ENCODE results near the gene ACTL10. TPM values are rescaled to one million over a fixed set of nuclear protein-coding genes. Genes with fewer than 3 reads are reported as not detected.

ACTL10 gene
- total and polyA plus RNA-seq, 2 donors (not counting 1 experiment from before 2014, with no cell fraction given) = 1.2 to 6.3 TPM

- Histone ChIP-seq H3K79me2 (ENCODE audit: control insufficient read depth, insufficient read depth, low read length) (no peaks in the 10 kb centered on the region), H3K4me1 (ENCODE audit: control insufficient read depth in 2 of 2, insufficient read depth in 2 of 2, low read length in 2 of 2) (no peaks in the 10 kb centered on the region), H2AFZ (ENCODE audit: insufficient read depth, low read depth, low read length, poor library complexity, severe bottlenecking) (no peak overlapping the region), H3K27ac (ENCODE audit: low read length in 2 of 2) (no peak overlapping the region), H4K20me1 (ENCODE audit: control insufficient read depth, insufficient read depth, low read length, poor library complexity, severe bottlenecking) (no peaks in the 10 kb centered on the region), H3K36me3 (replicated peaks in 1 of 2; ENCODE audit: control extremely low read depth in 1 of 2, control insufficient read depth in 1 of 2, extremely low read depth in 1 of 2, insufficient read depth in 2 of 2, low read length in 1 of 2) (peaks cover 0 to 6% of the 10 kb centered on the region in 2 experiments), H3K9me3 (ENCODE audit: control extremely low read depth in 1 of 3, control insufficient read depth in 2 of 3, insufficient read depth in 1 of 3, low read length in 2 of 3) (peaks cover 0 to 19% (median 0%) of the 10 kb centered on the region in 3 donors), H3K27me3 (replicated peaks in 1 of 4; ENCODE audit: control extremely low read depth in 1 of 4, control insufficient read depth in 3 of 4, insufficient read depth in 4 of 4, low read length in 3 of 4) (no peaks in the 10 kb centered on the region), H3K4me3 (ENCODE audit: control extremely low read depth in 1 of 5, extremely low read depth in 1 of 5, insufficient read depth in 1 of 5, low read depth in 2 of 5, low read length in 4 of 5) (no peak overlapping the region), H3K4me2 (replicated peaks; ENCODE audit: low read depth, low read length, poor library complexity, severe bottlenecking) (no peak overlapping the region), H3K9ac (ENCODE audit: low read length) (no peak overlapping the region)
- ATAC-seq (ENCODE audit: low read depth) (no peak), DNase-seq (no peak)
- Mint-ChIP-seq H3K4me3 (no peak overlapping the region), H3K9me3 (ENCODE audit: insufficient read depth) (no peaks in the 10 kb centered on the region), H3K27me3 (no peaks in the 10 kb centered on the region), H3K4me1 (no peaks in the 10 kb centered on the region), H3K27ac (no peak overlapping the region)
- WGBS (ENCODE audit: insufficient coverage) = 97% methylated on average over 10 of the region's 27 CpGs
- POLR2A ChIA-PET = no interaction called here
- CTCF ChIA-PET = no interaction called here
- TF ChIP-seq CTCF (IDR thresholded peaks at IDR 0.05) (no peak), EZH2 (IDR thresholded peaks at IDR 0.05; ENCODE audit: borderline replicate concordance, insufficient read depth, low read depth, low read length, poor library complexity, severe bottlenecking) (no peak)
- intact Hi-C loops (cut with micrococcal nuclease) = no loop called here
These were observed 35.1 kb downstream of the ACTL10 start for GRCh38 chr20:33701629-33702450.

GRCh38 chr20:33702861-33703260 is 36.1 kb downstream of the ACTL10 start:
- POLR2A ChIA-PET = no interaction called here
- WGBS (ENCODE audit: insufficient coverage) = 53% methylated on average over 5 of the region's 5 CpGs

More at GRCh38 chr20:33702861-33703260, 36.1 kb downstream of the ACTL10 start:
- CTCF ChIA-PET = no interaction called here
- no peaks in the 10 kb centered on the region for H3K9me3 Mint-ChIP-seq (ENCODE audit: insufficient read depth)
- H3K27me3 Mint-ChIP-seq = no peaks in the 10 kb centered on the region
- Histone ChIP-seq H3K79me2 (ENCODE audit: control insufficient read depth, insufficient read depth, low read length) (no peaks in the 10 kb centered on the region), H3K27me3 (replicated peaks in 1 of 4; ENCODE audit: control extremely low read depth in 1 of 4, control insufficient read depth in 3 of 4, insufficient read depth in 4 of 4, low read length in 3 of 4) (no peaks in the 10 kb centered on the region), H3K27ac (ENCODE audit: low read length in 2 of 2) (no peak overlapping the region), H2AFZ (ENCODE audit: insufficient read depth, low read depth, low read length, poor library complexity, severe bottlenecking) (no peak overlapping the region), H3K9ac (ENCODE audit: low read length) (no peak overlapping the region), H4K20me1 (ENCODE audit: control insufficient read depth, insufficient read depth, low read length, poor library complexity, severe bottlenecking) (no peaks in the 10 kb centered on the region), H3K36me3 (replicated peaks in 1 of 2; ENCODE audit: control extremely low read depth in 1 of 2, control insufficient read depth in 1 of 2, extremely low read depth in 1 of 2, insufficient read depth in 2 of 2, low read length in 1 of 2) (peaks cover 0 to 15% of the 10 kb centered on the region in 2 experiments), H3K4me1 (ENCODE audit: control insufficient read depth in 2 of 2, insufficient read depth in 2 of 2, low read length in 2 of 2) (no peaks in the 10 kb centered on the region), H3K9me3 (ENCODE audit: control extremely low read depth in 1 of 3, control insufficient read depth in 2 of 3, insufficient read depth in 1 of 3, low read length in 2 of 3) (peaks cover 0 to 19% (median 0%) of the 10 kb centered on the region in 3 donors), H3K4me3 (ENCODE audit: control extremely low read depth in 1 of 5, extremely low read depth in 1 of 5, insufficient read depth in 1 of 5, low read depth in 2 of 5, low read length in 4 of 5) (no peak overlapping the region), H3K4me2 (replicated peaks; ENCODE audit: low read depth, low read length, poor library complexity, severe bottlenecking) (no peak overlapping the region)
- H3K4me3 Mint-ChIP-seq = no peak overlapping the region
- no peak for DNase-seq
- intact Hi-C loops (cut with micrococcal nuclease) = no loop called here
- no peaks in the 10 kb centered on the region for H3K4me1 Mint-ChIP-seq
- no peak for ATAC-seq (ENCODE audit: low read depth)
- H3K27ac Mint-ChIP-seq = no peak overlapping the region
- TF ChIP-seq CTCF (IDR thresholded peaks at IDR 0.05) (no peak), EZH2 (IDR thresholded peaks at IDR 0.05; ENCODE audit: borderline replicate concordance, insufficient read depth, low read depth, low read length, poor library complexity, severe bottlenecking) (no peak)
